Duodenal mucosa (tissue), 2 donors: ENCODE results near the gene COMMD4.
"Not testable (repeated sequence)": the region's sequence is repeated elsewhere in the genome, so short reads cannot be mapped to it uniquely, and the experiment has no call there.

ENCODE experiments used
- H3K27ac ChIP-seq: one replicate; pipeline ENCODE4 v1.7.0; 2013; ENCODE audit warnings: low read depth, low read length
- H3K27me3 ChIP-seq, 2 donors: one replicate each; pipeline ENCODE4 v1.7.0; 2013; ENCODE audit warnings: low read length in 2 of 2, control low read depth in 1 of 2; ENCODE audit not compliant: insufficient read depth in 2 of 2, control insufficient read depth in 1 of 2
- H3K36me3 ChIP-seq, 2 donors: one replicate each; pipeline ENCODE4 v1.7.0; 2013; ENCODE audit warnings: low read length in 2 of 2, control low read depth in 1 of 2; ENCODE audit not compliant: insufficient read depth in 2 of 2, control insufficient read depth in 1 of 2
- H3K4me1 ChIP-seq, 2 donors: one replicate each; pipeline ENCODE4 v1.7.0; 2013; ENCODE audit warnings: low read length in 2 of 2, control low read depth in 1 of 2; ENCODE audit not compliant: insufficient read depth in 2 of 2, control insufficient read depth in 1 of 2
- H3K4me3 ChIP-seq, 2 donors: one replicate each; pipeline ENCODE4 v1.7.0; 2013; ENCODE audit warnings: low read length in 2 of 2, low read depth in 1 of 2
- H3K9ac ChIP-seq, 2 donors: one replicate each; pipeline ENCODE4 v1.7.0; 2013; ENCODE audit warnings: low read length in 2 of 2, low read depth in 1 of 2
- H3K9me3 ChIP-seq, 2 donors: one replicate each; pipeline ENCODE4 v1.7.0; 2013; ENCODE audit warnings: low read length in 2 of 2, control low read depth in 1 of 2; ENCODE audit not compliant: control insufficient read depth in 1 of 2

COMMD4 gene

GRCh38 chr15:75312548-75312947, 23.3 kb upstream of the COMMD4 start:
- H3K9ac ChIP-seq, H3K27ac ChIP-seq, H3K4me1 ChIP-seq, H3K9me3 ChIP-seq, H3K36me3 ChIP-seq, H3K27me3 ChIP-seq, H3K4me3 ChIP-seq: not testable (repeated sequence)

- H3K27ac ChIP-seq, result no peak overlapping the region
- H3K36me3 ChIP-seq, result no peaks in the 10 kb centered on the region
- no peak overlapping the region for H3K9ac ChIP-seq
- H3K4me3 ChIP-seq, result no peak overlapping the region
- H3K9me3 ChIP-seq, result no peaks in the 10 kb centered on the region
- no peaks in the 10 kb centered on the region for H3K27me3 ChIP-seq
- H3K4me1 ChIP-seq, result no peaks in the 10 kb centered on the region
Measured at GRCh38 chr15:75313116-75313845, 22.6 kb upstream of the COMMD4 start.

- H3K9me3 ChIP-seq, result no peaks in the 10 kb centered on the region
- H3K36me3 ChIP-seq, result no peaks in the 10 kb centered on the region
- no peak overlapping the region for H3K4me3 ChIP-seq
- no peaks in the 10 kb centered on the region for H3K4me1 ChIP-seq
- H3K27ac ChIP-seq, result no peak overlapping the region
- H3K27me3 ChIP-seq, result no peaks in the 10 kb centered on the region
- no peak overlapping the region for H3K9ac ChIP-seq
Measured at GRCh38 chr15:75314552-75315290, 21.1 kb upstream of the COMMD4 start.

GRCh38 chr15:75319231-75319897, 16.5 kb upstream of the COMMD4 start:
- not testable (repeated sequence) for H3K9ac ChIP-seq, H3K36me3 ChIP-seq, H3K9me3 ChIP-seq, H3K4me1 ChIP-seq, H3K27ac ChIP-seq, H3K27me3 ChIP-seq, H3K4me3 ChIP-seq

GRCh38 chr15:75321711-75322110, 14.2 kb upstream of the COMMD4 start:
- Histone ChIP-seq H3K4me3 (no peak overlapping the region), H3K9me3 (no peaks in the 10 kb centered on the region), H3K36me3 (no peaks in the 10 kb centered on the region), H3K9ac (no peak overlapping the region), H3K4me1 (no peaks in the 10 kb centered on the region), H3K27me3 (no peaks in the 10 kb centered on the region), H3K27ac (no peak overlapping the region)

- no peaks in the 10 kb centered on the region for H3K9me3 ChIP-seq
- no peak overlapping the region for H3K9ac ChIP-seq
- H3K36me3 ChIP-seq, result no peaks in the 10 kb centered on the region
- no peaks in the 10 kb centered on the region for H3K27me3 ChIP-seq
- no peak overlapping the region for H3K4me3 ChIP-seq
- H3K4me1 ChIP-seq, result no peaks in the 10 kb centered on the region
- H3K27ac ChIP-seq, result no peak overlapping the region
Measured at GRCh38 chr15:75325922-75326321, 9.9 kb upstream of the COMMD4 start.

- no peaks in the 10 kb centered on the region for H3K36me3 ChIP-seq
- H3K4me1 ChIP-seq, result no peaks in the 10 kb centered on the region
- H3K4me3 ChIP-seq, result no peak overlapping the region
- H3K27ac ChIP-seq, result no peak overlapping the region
- no peaks in the 10 kb centered on the region for H3K27me3 ChIP-seq
- H3K9me3 ChIP-seq, result no peaks in the 10 kb centered on the region
- H3K9ac ChIP-seq, result no peak overlapping the region
Measured at GRCh38 chr15:75327005-75327404, 8.9 kb upstream of the COMMD4 start.

GRCh38 chr15:75327491-75327890, 8.4 kb upstream of the COMMD4 start:
- no peak overlapping the region for H3K9ac ChIP-seq
- no peak overlapping the region for H3K27ac ChIP-seq
- no peaks in the 10 kb centered on the region for H3K9me3 ChIP-seq
- no peaks in the 10 kb centered on the region for H3K36me3 ChIP-seq
- H3K4me1 ChIP-seq, result no peaks in the 10 kb centered on the region
- no peak overlapping the region for H3K4me3 ChIP-seq
- H3K27me3 ChIP-seq, result no peaks in the 10 kb centered on the region

- Histone ChIP-seq H3K36me3 (no peaks in the 10 kb centered on the region), H3K27ac (no peak overlapping the region), H3K27me3 (no peaks in the 10 kb centered on the region), H3K4me3 (no peak overlapping the region), H3K9ac (no peak overlapping the region), H3K9me3 (no peaks in the 10 kb centered on the region), H3K4me1 (no peaks in the 10 kb centered on the region)
Measured at GRCh38 chr15:75328493-75329314, 7.2 kb upstream of the COMMD4 start.

GRCh38 chr15:75329571-75329970, 6.3 kb upstream of the COMMD4 start:
- Histone ChIP-seq H3K9me3 (no peaks in the 10 kb centered on the region), H3K4me3 (no peak overlapping the region), H3K27me3 (no peaks in the 10 kb centered on the region), H3K4me1 (no peaks in the 10 kb centered on the region), H3K36me3 (no peaks in the 10 kb centered on the region), H3K9ac (no peak overlapping the region), H3K27ac (no peak overlapping the region)
